ENCODE data around the gene PEX5. TPM values are rescaled to one million over a fixed set of nuclear protein-coding genes. Genes with fewer than 3 reads are reported as not detected.
"Not testable (repeated sequence)": the region's sequence is repeated elsewhere in the genome, so short reads cannot be mapped to it uniquely, and the experiment has no call there.

Gene PEX5
- total RNA-seq, 1 experiment from 2014 or later = 45.3 TPM

DNA sequence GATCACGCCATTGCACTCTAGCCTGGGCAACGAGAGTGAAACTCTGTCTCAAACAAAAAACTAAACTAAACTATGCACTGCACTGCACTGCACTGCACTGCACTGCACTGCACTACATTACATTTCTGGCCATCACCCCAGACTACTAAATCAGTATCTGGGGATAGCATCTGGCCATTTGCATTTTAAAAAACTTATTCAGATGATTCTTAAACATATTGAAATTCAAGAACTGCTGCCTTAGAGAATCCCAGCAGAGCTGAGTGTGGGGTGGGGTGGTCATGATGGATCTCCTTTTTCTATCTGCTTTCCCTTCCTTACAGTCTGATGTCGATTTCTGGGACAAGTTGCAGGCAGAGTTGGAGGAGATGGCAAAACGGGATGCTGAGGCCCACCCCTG lies 13.6 kb downstream of the PEX5 start:
- in situ Hi-C loops (cut with HindIII; ENCODE audit: low pct_unique_long_range_greater_than_20kb, low sequenced_read_pairs) = no loop called here
- no peak for DNase-seq (ENCODE audit: low read depth)

DNA sequence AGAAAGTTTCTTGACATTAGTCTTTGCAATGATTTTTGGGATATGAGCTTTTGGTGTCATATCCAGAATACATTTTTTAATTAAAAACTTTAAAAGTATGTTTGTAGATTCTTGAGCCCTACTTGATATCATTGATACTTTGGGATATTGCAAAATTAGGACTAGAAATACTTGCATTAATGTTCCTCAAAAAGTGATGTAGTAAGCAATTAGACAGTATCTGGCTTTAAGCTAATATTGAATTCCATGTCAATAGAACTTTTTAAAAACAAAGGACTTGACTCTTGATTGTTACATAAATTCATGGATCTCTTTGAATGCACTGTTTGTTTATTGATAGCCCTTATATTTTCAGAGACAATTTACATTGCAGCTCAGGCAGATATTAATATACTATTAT lies 15.6 kb downstream of the PEX5 start:
- DNase-seq (ENCODE audit: low read depth) = no peak
- in situ Hi-C loops (cut with HindIII; ENCODE audit: low pct_unique_long_range_greater_than_20kb, low sequenced_read_pairs) = no loop called here

DNA sequence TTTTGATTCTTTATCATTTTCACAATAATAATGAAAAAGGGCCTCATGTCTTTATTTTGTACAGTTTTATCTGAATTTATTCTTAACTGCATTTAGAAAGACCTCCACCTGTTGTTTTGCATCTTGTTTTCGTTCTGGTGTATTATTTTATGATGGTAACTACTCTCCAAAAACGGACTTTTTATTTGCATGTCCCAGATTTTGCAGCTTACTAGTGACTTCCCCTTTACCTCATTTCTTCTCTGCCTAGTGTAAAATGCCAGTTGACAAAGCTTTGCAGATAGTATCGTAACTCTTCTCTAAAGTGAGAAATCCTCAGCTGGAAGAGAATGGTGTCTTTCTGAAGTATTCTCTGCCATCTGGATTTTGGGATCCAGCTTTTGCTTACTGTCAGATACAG lies 17.2 kb downstream of the PEX5 start:
- DNase-seq (ENCODE audit: low read depth) = no peak
- in situ Hi-C loops (cut with HindIII; ENCODE audit: low pct_unique_long_range_greater_than_20kb, low sequenced_read_pairs) = no loop called here

DNA sequence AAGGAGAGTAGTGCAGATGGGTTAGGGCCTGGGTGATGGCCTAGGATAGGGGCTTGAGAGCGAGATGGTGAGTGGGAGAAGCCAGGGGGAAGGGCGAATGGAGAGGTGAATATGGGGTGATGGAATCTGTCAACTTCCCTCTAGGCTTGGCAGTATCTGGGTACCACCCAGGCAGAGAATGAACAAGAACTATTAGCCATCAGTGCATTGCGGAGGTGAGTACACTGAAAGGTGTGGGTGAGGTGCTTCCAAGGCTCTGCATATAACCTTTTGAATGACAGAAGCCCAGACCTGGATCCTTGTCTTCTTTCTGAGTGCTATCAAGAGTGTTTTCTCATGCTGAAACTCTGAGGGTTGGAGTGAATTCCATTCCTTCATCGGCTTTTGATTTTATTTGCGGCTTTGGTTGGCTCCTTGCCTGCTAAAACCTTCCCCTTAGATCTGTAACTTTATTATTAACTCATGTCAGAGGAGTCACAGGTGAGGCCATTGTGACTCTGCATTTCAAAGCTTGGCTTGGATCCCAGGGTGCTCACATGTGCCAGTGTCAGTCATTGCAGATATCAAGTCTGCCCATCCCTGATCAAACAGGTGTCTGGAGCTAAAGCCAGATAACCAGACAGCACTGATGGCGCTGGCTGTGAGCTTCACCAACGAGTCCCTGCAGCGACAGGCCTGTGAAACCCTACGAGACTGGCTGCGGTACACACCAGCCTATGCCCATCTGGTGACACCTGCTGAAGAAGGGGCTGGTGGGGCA lies 18.6 kb downstream of the PEX5 start:
- DNase-seq (ENCODE audit: low read depth) = no peak
- in situ Hi-C loops (cut with HindIII; ENCODE audit: low pct_unique_long_range_greater_than_20kb, low sequenced_read_pairs) = no loop called here

DNA sequence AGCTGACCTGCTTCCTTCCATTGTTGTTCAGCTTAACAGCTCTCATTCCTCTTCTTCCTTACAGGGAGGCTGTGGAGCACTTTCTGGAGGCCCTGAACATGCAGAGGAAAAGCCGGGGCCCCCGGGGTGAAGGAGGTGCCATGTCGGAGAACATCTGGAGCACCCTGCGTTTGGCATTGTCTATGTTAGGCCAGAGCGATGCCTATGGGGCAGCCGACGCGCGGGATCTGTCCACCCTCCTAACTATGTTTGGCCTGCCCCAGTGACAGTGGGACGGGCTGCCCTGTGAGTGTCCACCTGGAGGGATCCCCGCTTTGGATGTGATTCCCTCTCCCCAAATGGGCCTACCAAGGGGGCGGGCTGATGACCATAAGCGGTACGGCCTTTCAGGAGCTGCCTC lies 20.5 kb downstream of the PEX5 start:
- in situ Hi-C loops (cut with HindIII; ENCODE audit: low pct_unique_long_range_greater_than_20kb, low sequenced_read_pairs) = no loop called here
- no peak for DNase-seq (ENCODE audit: low read depth)

DNA sequence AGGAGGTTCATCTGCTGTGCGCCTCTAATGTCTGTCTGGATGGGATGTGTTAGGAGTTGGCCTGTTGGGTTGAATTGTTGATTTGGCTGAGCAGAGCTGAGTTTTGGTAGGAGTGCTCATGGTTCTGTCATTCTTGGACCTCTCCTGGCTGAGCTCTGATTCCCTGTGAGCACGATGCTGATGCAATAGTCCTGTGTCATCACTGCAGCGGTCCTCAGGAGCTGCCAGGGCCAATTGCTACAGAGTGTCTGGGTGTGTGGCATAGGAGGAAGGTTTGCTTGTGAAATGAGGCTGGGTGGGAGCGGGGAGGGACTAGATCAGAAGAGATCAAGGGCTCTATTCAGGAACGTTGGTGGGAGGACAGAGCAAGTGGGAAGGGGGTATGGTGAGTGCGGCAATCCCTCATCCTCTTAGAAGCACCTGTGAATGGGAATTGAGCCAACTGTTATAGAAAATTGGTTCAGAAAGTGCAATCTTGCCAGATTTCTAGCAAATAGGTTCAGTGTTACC lies 21.2 kb downstream of the PEX5 start:
- DNase-seq (ENCODE audit: low read depth) = no peak
- in situ Hi-C loops (cut with HindIII; ENCODE audit: low pct_unique_long_range_greater_than_20kb, low sequenced_read_pairs) = no loop called here

DNA sequence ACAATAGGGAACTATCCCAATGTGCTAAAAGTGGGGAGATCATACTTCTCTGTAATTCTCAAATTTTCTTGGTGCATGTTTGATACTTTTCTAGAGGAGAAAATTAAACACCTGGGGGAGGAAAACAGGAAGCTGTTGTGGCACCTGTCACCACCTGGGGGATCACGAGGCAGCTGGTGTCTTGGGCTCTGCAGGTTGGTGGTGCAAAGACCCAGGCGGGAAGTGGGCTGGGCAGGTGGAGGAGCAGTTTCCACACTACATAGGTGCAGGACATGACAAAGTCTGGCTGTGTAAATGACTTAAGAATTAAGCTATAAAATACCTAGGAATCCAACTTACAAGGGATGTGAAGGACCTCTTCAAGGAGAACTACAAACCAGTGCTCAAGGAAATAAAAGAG lies 23.2 kb downstream of the PEX5 start:
- in situ Hi-C loops (cut with HindIII; ENCODE audit: low pct_unique_long_range_greater_than_20kb, low sequenced_read_pairs) = no loop called here
- no peak for DNase-seq (ENCODE audit: low read depth)

DNA sequence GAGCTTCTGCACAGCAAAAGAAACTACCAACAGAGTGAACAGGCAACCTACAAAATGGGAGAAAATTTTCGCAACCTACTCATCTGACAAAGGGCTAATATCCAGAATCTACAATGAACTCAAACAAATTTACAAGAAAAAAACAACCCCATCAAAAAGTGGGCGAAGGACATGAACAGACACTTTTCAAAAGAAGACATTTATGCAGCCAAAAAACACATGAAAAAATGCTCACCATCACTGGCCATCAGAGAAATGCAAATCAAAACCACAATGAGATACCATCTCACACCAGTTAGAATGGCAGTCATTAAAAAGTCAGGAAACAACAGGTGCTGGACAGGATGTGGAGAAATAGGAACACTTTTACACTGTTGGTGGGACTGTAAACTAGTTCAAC lies 24.3 kb downstream of the PEX5 start:
- in situ Hi-C loops (cut with HindIII; ENCODE audit: low pct_unique_long_range_greater_than_20kb, low sequenced_read_pairs) = not testable (repeated sequence)

DNA sequence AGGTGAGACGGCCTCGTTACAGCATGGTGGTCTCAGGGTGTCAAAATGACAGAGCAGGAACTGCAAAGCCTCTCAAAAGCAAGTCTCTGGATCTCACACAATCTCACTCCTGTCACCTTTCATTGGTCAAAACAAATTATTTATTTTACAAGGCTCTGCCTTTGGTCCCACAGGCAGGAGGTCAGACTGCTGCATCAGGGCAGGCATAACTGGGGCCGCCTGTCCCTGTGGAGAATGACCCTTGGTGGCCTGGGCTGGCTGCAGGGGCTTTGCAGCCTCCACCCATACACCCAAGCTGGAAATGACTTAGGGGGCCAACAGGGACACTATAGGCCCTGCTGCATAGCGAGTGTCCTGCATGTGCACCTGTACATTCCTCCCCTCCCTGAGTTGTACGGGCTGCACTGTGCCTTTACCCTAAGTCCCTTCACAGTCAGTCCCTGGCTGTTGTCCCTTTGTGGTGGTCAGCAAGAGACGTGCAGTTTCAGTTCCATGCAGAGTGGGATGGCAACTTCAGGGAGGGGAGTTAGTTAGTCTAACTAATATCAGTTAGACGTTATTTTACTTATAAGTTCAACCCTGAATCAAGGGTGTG lies 28.1 kb downstream of the PEX5 start:
- in situ Hi-C loops (cut with HindIII; ENCODE audit: low pct_unique_long_range_greater_than_20kb, low sequenced_read_pairs) = no loop called here
- DNase-seq (ENCODE audit: low read depth) = no peak

More for the DNA sequence above, 24.3 kb downstream of the PEX5 start:
- DNase-seq (ENCODE audit: low read depth) = not testable (repeated sequence)

DNA sequence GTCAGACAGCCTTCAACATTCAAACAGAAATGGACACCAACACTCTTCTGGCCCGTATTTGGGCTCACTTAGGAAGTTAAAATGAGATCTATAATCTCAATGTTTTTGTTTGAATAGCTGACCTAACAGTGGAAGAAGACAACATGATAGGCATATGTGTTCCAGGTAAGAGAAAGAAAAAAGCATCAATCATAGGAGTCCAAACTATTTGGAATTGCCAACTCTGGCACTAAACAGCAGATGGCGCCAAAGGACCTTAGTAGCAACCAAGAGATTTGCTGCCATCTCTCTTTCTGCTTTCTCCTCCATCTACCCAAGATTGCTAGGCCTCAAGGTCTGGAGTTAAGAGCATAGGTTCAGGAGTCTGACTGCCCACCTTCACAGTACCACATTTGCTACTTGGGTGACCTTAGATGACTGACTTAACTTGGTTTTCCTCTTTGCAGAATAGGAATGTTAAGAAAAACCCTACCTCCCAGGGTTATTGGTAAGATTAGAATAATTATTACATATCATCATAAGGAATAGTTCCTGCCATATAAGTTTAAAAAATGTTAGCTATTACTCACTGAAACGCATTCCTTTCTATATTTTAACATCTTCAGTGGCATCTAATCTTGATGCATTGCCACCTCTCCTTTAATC lies 30.2 kb downstream of the PEX5 start:
- DNase-seq (ENCODE audit: low read depth) = peak; percentile 50
- in situ Hi-C loops (cut with HindIII; ENCODE audit: low pct_unique_long_range_greater_than_20kb, low sequenced_read_pairs) = no loop called here

DNA sequence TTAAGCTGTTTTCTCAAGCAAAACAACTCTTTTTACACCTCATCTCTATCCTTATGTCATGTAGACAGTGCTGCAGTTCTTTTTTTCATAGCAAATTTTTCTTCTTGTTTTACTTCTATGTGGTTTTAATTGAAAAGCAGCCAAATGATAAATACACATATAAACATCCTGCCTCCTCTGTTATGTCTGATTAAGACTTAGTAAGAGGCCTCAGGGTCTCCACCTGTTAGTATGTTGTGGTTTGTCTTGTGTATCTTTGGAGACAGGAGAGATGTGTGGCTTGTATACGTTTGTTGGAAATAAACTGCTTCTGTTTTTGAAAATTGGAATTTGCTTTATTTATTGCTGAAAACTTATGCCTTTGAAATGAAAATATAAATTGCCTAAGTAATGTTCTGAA lies 32.0 kb downstream of the PEX5 start:
- in situ Hi-C loops (cut with HindIII; ENCODE audit: low pct_unique_long_range_greater_than_20kb, low sequenced_read_pairs) = no loop called here
- no peak for DNase-seq (ENCODE audit: low read depth)

DNA sequence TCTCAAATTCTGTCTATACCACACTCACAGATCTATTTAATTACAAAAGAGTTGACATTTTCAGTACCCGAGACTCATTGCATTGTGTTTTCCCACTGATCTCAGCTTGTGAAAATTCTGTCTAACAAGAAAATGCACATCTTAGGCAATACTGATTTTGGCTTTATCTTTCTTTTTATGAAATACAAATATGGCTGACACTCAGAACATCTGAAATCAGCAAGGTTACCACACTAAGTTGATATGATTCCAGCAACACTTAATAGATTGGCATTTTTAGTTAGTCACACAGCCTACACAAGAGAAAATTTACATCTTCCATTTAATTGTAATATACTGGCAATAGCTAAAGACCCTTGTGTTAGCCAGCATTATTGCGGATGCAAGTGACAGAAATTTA lies 40.3 kb downstream of the PEX5 start:
- no peak for DNase-seq (ENCODE audit: low read depth)
- in situ Hi-C loops (cut with HindIII; ENCODE audit: low pct_unique_long_range_greater_than_20kb, low sequenced_read_pairs) = no loop called here

DNA sequence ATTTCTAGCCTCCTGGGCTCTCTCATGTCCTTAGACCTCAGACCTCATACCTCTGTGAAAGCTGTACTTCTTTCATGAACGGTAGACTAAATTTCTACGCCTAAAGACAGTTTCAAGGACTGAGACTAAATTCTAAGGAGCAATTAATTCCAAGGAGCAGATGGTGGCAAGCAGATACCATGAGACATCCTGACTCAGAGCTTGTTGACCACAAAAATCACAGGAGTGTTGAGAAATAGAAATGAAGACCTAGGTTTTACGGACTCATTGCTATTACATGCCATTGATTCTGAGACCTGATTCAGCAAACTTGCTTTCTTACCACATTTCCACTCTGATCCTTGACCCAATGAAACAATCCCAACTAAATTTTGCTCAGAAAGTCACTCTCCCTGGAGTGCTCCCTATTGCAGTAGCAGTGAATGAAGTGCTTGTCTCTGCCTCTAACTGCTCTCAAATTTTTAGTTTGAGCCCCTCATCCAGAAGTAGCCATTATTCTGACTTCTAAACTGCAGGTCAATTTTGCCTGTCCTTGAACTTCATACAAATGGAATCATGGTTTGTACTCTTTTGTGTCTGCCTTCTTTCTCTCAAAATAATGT lies 52.0 kb downstream of the PEX5 start:
- DNase-seq (ENCODE audit: low read depth) = no peak
- in situ Hi-C loops (cut with HindIII; ENCODE audit: low pct_unique_long_range_greater_than_20kb, low sequenced_read_pairs) = no loop called here

DNA sequence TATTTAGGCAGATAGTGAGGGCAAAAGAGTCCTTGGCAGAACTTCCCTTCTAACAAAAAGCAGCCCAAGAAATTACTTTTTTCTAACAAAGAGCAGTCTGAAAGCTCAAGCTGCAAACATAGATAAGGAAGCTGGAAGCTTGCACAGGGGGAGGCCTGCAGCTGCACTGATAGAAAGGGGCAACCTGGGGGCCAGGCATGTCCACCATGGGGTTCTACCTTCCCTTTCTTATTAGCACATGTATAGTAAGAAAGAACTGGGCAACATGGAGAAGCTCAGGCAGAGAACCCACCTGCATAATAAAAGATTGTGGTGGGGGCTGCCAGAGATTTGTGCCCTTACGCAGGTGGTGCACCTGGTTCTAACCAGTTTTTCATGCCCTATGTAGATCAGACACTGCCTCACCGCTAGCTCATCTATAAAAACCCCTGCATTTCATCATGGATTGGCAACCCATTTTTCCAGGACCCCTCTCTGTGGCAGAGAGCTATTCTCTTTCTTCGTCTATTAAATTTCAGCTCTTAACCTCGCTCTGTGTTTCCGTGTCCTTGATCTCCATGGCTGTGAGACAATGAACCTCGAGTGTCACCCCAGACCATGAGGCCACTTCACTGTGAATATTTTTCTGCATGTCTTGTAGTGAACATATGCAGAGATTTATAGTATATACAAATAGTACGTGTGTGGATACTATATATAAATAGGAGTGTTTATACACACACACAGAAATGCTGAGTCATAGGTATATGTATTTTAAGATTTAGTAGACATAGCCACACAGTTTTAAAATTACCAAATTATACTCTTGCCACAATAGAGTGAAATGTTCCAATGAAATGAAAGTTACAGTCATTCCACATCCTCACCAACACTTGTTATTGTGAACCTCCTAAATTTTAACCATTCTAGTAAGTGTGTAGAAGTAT lies 53.0 kb downstream of the PEX5 start:
- DNase-seq (ENCODE audit: low read depth) = no peak
- in situ Hi-C loops (cut with HindIII; ENCODE audit: low pct_unique_long_range_greater_than_20kb, low sequenced_read_pairs) = no loop called here

DNA sequence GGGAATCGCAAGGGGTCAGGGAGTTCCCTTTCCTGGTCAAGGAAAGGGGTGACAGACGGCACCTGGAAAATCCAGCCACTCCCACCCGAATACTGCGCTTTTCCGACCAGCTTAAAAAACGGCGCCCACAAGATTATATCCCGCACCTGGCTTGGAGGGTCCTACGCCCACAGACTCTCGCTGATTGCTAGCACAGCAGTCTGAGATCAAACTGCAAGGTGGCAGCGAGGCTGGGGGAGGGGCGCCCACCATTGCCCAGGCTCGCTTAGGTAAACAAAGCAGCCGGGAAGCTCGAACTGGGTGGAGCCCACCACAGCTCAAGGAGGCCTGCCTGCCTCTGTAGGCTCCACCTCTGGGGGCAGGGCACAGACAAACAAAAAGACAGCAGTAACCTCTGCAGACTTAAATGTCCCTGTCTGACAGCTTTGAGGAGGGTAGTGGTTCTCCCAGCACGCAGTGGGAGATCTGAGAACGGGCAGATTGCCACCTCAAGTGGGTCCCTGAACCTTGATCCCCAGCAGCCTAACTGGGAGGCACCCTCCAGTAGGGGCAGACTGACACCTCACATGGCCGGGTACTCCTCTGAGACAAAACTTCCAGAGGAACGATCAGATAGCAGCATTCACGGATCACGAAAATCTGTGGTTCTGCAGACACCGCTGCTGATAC lies 62.0 kb downstream of the PEX5 start:
- DNase-seq (ENCODE audit: low read depth); in situ Hi-C loops (cut with HindIII; ENCODE audit: low pct_unique_long_range_greater_than_20kb, low sequenced_read_pairs): not testable (repeated sequence)

DNA sequence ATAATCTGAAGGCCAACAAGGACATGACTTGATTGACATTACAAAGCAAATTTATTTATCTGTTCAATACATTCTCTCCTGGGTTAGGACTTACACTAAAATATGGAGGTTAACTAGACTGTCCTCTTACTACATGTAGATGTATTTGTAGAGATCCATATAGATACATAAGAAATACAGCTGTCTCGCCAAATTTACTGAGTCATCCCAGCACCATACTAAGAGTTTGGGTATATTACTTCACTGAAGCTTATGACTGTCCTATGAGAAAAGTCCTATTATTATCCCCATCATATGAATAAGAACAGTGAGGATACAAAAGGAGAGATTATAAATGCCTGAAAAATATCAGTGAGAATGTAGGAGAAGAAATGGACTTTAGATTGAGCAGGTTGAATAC lies 69.6 kb downstream of the PEX5 start:
- no peak for DNase-seq (ENCODE audit: low read depth)
- in situ Hi-C loops (cut with HindIII; ENCODE audit: low pct_unique_long_range_greater_than_20kb, low sequenced_read_pairs) = no loop called here

Measured in Caki2 (cell line).